Endothelial cell (in vitro differentiated cells): ENCODE data around the gene SLC5A4. TPM values are rescaled to one million over a fixed set of nuclear protein-coding genes. Genes with fewer than 3 reads are reported as not detected.
A peak's percentile ranks its signal among the peaks of the same experiment; 100 is the strongest.

Experiments used
- DNase-seq: peaks from one replicate; pipeline ENCODE4 v3.0.0; 2021; ENCODE audit warnings: low spot score
- H3K27ac Mint-ChIP-seq: one replicate; pipeline ENCODE4 v1.8.0; 2021; ENCODE audit warnings: mixed read lengths, inconsistent platforms; ENCODE audit not compliant: unreplicated experiment
- H3K27me3 Mint-ChIP-seq: one replicate; pipeline ENCODE4 v1.8.0; 2021; ENCODE audit warnings: mild to moderate bottlenecking, moderate library complexity, mixed read lengths, inconsistent platforms; ENCODE audit not compliant: unreplicated experiment
- H3K36me3 Mint-ChIP-seq: one replicate; pipeline ENCODE4 v1.8.0; 2021; ENCODE audit warnings: mild to moderate bottlenecking, low read depth, mixed read lengths, inconsistent platforms; ENCODE audit not compliant: unreplicated experiment
- H3K4me1 Mint-ChIP-seq: one replicate; pipeline ENCODE4 v1.8.0; 2021; ENCODE audit warnings: mild to moderate bottlenecking, mixed read lengths, inconsistent platforms; ENCODE audit not compliant: unreplicated experiment
- H3K4me3 Mint-ChIP-seq: one replicate; pipeline ENCODE4 v1.8.0; 2021; ENCODE audit warnings: mild to moderate bottlenecking, mixed read lengths, inconsistent platforms; ENCODE audit not compliant: unreplicated experiment
- H3K9me3 Mint-ChIP-seq: one replicate; pipeline ENCODE4 v1.8.0; 2021; ENCODE audit warnings: mixed read lengths, inconsistent platforms; ENCODE audit not compliant: unreplicated experiment
- total RNA-seq: library from RNA; stranded (reverse); fragmentation: NEBNext Ultra II Directional; extraction: Animal tissue kit (Norgen Biotek cat#: 25700); gene quantifications from one replicate; pipeline ENCODE4 v1.2.1, GENCODE V29; 2021; ENCODE audit not compliant: unreplicated experiment
- TF ChIP-seq, protein P1 (sequence below): fragments of 200-600 bp; sonication (generic); IDR thresholded peaks from one replicate; pipeline ENCODE4 v1.5.0; 2021; ENCODE audit warnings: antibody characterized with exemption; ENCODE audit not compliant: unreplicated experiment

SLC5A4 gene
- total RNA-seq, 1 donor from 2014 or later: not detected

GRCh38 chr22:32185821-32186220 is 69.3 kb downstream of the SLC5A4 start:
- H3K4me1 Mint-ChIP-seq: no peaks in the 10 kb centered on the region
- H3K27me3 Mint-ChIP-seq: peaks cover 4% of the 10 kb centered on the region
- no peak overlapping the region for H3K27ac Mint-ChIP-seq
- no peak overlapping the region for H3K4me3 Mint-ChIP-seq
- TF ChIP-seq, protein P1, sequence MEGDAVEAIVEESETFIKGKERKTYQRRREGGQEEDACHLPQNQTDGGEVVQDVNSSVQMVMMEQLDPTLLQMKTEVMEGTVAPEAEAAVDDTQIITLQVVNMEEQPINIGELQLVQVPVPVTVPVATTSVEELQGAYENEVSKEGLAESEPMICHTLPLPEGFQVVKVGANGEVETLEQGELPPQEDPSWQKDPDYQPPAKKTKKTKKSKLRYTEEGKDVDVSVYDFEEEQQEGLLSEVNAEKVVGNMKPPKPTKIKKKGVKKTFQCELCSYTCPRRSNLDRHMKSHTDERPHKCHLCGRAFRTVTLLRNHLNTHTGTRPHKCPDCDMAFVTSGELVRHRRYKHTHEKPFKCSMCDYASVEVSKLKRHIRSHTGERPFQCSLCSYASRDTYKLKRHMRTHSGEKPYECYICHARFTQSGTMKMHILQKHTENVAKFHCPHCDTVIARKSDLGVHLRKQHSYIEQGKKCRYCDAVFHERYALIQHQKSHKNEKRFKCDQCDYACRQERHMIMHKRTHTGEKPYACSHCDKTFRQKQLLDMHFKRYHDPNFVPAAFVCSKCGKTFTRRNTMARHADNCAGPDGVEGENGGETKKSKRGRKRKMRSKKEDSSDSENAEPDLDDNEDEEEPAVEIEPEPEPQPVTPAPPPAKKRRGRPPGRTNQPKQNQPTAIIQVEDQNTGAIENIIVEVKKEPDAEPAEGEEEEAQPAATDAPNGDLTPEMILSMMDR: no peak
- no peaks in the 10 kb centered on the region for H3K9me3 Mint-ChIP-seq
- H3K36me3 Mint-ChIP-seq: no peaks in the 10 kb centered on the region
- no peak for DNase-seq

- H3K4me1 Mint-ChIP-seq: no peaks in the 10 kb centered on the region
- TF ChIP-seq, protein P1: no peak
- H3K9me3 Mint-ChIP-seq: no peaks in the 10 kb centered on the region
- H3K36me3 Mint-ChIP-seq: no peaks in the 10 kb centered on the region
- DNase-seq: no peak
- H3K27ac Mint-ChIP-seq: no peak overlapping the region
- peaks cover 6% of the 10 kb centered on the region for H3K27me3 Mint-ChIP-seq
- no peak overlapping the region for H3K4me3 Mint-ChIP-seq
Observed at GRCh38 chr22:32183625-32184024, 71.5 kb downstream of the SLC5A4 start.

- no peak overlapping the region for H3K4me3 Mint-ChIP-seq
- H3K36me3 Mint-ChIP-seq: no peaks in the 10 kb centered on the region
- no peak overlapping the region for H3K27ac Mint-ChIP-seq
- H3K4me1 Mint-ChIP-seq: no peaks in the 10 kb centered on the region
- no peak for DNase-seq
- TF ChIP-seq, protein P1: no peak
- peaks cover 9% of the 10 kb centered on the region for H3K27me3 Mint-ChIP-seq
- H3K9me3 Mint-ChIP-seq: no peaks in the 10 kb centered on the region
Observed at GRCh38 chr22:32181043-32181442, 74.1 kb downstream of the SLC5A4 start.

DNA sequence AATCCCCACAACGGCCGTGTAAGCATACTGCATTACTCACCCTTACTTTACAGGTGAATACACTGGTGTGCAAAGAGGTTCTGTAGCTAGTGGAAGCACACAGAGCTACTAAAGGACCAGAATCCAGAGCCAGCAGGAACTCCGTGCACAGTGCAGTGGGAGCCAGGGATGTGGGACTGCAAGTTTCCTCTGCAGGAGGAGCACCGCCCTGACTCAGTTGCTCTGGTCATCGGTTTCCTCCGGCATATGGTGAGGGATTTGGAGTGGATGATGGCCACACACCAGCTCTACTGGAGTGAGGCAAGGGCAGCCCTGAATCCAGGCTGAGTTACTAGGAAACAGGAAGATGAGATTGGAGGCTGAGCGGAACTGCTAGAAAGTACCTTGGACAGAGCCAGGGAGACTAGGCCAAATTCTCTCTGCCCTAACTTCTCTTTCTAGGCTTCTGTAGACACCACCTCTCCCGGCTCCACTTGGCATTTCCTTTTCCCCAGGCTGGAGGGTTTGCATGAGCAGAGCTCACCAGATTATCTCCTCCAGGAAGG is 77.9 kb downstream of the SLC5A4 start:
- H3K27ac Mint-ChIP-seq: no peak overlapping the region
- H3K4me3 Mint-ChIP-seq: no peak overlapping the region
- no peaks in the 10 kb centered on the region for H3K36me3 Mint-ChIP-seq
- TF ChIP-seq, protein P1: no peak
- H3K4me1 Mint-ChIP-seq: peaks cover 6% of the 10 kb centered on the region
- no peak for DNase-seq
- no peaks in the 10 kb centered on the region for H3K9me3 Mint-ChIP-seq
- peaks cover 12% of the 10 kb centered on the region for H3K27me3 Mint-ChIP-seq

DNA sequence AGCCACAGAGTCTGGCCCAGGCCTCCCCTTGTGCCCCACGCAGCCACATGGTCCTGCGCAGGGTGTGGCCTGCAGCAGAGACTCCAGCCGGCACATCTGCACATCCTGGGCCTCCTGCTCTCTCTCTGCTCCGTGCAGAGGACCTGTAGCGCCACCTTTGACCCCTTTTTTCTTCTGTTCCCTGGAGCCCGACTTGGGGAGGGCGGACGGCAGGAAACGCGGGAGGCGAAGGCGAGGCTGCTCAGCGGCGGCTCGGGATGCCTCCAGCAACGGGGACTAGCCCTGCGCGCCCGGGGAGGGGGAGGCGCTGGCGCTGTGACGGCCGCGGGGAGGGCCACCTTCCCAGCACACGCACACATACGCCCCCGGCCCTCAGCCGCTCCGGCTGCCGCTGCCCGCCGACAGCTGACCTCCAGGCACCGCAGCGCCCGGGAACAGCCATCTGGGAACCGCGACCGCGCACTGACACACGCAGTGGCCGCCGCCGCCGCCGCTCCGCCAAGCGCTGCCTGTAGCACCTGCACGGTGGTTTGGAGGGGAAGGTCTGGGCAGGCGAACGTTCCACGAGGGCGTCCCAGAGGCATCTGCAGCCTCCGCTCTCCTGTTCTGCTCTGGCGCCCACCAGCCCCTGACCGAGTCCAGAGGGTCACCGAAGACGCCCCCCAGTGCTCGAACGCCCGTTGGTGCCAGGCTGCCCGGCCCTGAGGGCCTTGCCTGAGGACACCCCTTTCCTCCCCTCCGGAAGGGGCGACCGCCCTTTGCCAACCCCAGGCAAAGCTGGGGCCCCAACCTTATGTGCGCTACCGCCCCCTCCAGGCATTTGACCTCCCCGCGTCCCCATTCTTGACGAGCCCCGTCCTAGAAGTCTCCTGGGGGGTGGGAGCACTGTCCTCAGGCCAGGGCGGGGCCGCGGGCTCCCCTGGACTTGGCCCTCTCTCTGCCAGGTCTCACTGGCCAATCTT is 79.2 kb downstream of the SLC5A4 start:
- H3K27ac Mint-ChIP-seq: no peak overlapping the region
- TF ChIP-seq, protein P1: no peak
- no peaks in the 10 kb centered on the region for H3K9me3 Mint-ChIP-seq
- H3K4me1 Mint-ChIP-seq: peaks cover 12% of the 10 kb centered on the region
- no peaks in the 10 kb centered on the region for H3K36me3 Mint-ChIP-seq
- peaks cover 14% of the 10 kb centered on the region for H3K27me3 Mint-ChIP-seq
- peak; percentile 44 for DNase-seq
- H3K4me3 Mint-ChIP-seq: no peak overlapping the region
